AG08396 (cell line): ENCODE data around the gene FAM177A1.
A peak's percentile ranks its signal among the peaks of the same experiment; 100 is the strongest.
"Not testable (repeated sequence)": the region's sequence is repeated elsewhere in the genome, so short reads cannot be mapped to it uniquely, and the experiment has no call there.

Source experiments
- DNase-seq: peaks from one replicate; pipeline ENCODE4 v3.0.0; 2012; ENCODE audit warnings: low spot score, mixed read lengths

The FAM177A1 gene, protein sequence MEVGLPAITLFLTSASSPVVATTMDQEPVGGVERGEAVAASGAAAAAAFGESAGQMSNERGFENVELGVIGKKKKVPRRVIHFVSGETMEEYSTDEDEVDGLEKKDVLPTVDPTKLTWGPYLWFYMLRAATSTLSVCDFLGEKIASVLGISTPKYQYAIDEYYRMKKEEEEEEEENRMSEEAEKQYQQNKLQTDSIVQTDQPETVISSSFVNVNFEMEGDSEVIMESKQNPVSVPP

GRCh38 chr14:35046048-35046750 is at the start of gene FAM177A1:
FAM177A1 (plus strand) TSS chr14:35046272; CDS start chr14:35046464, 192 bp downstream.
- peak; percentile 99 for DNase-seq

DNA sequence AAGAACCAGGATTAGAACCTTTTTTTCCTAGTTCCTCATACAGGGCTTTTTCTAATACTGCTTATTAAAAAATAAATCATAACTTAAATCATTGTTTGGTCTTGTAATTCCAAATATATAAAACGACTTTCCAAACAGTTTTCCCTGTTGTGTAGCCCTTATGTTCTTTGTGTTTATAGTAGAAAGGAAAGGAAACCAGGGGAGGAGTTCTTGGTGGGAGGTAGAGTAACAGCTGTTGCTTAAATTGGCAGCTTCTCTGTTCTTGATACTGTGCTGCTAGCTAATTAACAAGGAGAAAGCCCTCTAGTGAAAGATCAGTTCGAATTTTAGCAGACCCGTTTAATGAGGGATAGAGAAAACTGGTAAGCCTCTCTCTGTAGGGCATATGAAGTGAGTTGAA is 48.3 kb upstream of the FAM177A1 start:
- DNase-seq = no peak

DNA sequence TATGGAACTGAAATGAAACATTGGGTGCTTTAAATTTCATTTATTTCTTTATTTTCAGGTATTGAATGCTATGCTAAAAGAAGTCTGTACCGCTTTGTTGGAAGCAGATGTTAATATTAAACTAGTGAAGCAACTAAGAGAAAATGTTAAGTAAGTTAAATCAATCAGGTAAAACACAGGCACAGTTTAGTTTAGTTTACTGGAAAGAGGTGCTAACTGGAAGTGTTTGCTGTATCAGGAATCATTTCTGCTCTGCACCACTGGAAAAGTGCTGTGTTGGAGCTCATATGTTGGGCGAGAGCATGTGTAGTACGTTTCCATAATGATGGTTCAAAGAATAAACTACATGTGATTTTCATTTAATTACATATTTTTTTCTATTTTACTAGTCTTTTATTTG is 46.6 kb upstream of the FAM177A1 start:
- DNase-seq = no peak

DNA sequence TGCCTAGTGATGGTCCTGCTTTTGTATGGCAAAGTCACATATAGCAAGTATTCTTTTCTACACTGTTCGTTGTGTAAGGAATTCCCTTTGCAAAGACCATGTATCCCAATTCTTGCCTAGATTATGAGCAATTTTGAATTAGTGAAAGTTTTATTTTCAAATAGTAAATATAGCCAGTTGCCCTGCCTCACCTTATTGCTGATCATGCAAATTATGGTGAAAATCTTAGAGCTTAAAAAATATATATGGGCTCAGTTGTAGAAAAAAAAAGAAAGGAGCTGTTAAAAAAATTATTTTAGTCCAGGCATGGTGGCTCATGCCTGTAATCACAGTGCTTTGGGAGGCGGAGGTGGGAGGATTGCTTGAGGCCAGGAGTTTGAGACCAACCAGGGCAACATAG is 44.5 kb upstream of the FAM177A1 start:
- no peak for DNase-seq

DNA sequence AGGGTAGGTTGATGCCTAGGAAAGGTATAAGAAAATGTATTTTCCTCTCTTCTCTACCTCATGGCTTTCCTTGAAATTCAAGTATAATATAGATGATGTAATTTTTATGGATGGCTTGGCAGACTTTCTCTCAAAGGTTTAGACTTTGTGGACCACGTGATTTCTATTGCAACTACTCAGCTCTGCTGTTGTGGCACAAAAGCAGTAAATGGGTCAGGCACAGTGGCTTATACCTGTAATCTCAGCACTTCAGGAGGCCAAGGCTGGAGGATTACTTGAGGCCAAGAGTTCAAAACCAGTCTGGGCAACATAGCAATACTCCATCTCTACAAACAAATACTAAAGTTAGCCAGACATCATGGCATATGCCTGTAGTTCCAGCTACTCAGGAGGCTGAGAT is 41.2 kb upstream of the FAM177A1 start:
- DNase-seq = no peak

GRCh38 chr14:35016568-35016967 is 29.5 kb upstream of the FAM177A1 start:
- no peak for DNase-seq

- DNase-seq = no peak
Observed at GRCh38 chr14:35020713-35021112, 25.4 kb upstream of the FAM177A1 start.

DNA sequence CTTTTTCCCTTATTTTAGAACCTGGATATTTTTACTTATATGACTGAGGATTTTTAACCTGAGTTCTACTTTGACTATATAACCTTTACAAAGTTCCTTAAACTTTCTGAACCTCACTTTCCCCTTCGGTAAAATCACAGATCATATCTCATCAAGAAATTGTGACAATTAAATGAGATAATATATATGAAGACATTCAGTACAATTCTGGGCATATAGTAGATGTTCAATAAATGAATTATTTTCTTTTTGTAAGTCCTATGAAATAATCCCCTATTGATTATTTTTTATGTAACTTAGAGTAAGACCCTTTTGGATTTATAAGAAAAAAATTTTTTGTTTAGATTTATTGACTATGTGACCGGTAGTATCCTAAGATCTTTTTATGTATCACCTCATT is 17.6 kb upstream of the FAM177A1 start:
- DNase-seq = no peak

- DNase-seq = no peak
Observed at GRCh38 chr14:35032562-35032961, 13.5 kb upstream of the FAM177A1 start.

DNA sequence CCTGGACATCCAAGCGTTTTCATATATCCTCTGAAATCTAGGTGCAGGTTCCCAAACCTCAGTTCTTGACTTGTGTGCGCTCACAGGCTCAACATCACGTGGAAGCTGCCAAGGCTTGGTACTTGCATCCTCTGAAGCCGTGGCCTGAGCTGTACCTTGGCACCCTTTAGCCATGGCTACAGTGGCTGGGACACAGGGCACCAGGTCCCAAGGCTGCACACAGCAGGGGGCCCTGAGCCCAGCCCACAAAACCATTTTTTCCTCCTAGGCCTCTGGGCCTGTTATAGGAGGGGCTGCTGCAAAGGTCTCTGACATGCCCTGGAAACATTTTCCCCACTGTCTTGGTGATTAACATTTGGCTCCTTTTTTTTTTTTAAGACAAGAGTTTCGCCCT is 11.6 kb upstream of the FAM177A1 start:
- no peak for DNase-seq

DNA sequence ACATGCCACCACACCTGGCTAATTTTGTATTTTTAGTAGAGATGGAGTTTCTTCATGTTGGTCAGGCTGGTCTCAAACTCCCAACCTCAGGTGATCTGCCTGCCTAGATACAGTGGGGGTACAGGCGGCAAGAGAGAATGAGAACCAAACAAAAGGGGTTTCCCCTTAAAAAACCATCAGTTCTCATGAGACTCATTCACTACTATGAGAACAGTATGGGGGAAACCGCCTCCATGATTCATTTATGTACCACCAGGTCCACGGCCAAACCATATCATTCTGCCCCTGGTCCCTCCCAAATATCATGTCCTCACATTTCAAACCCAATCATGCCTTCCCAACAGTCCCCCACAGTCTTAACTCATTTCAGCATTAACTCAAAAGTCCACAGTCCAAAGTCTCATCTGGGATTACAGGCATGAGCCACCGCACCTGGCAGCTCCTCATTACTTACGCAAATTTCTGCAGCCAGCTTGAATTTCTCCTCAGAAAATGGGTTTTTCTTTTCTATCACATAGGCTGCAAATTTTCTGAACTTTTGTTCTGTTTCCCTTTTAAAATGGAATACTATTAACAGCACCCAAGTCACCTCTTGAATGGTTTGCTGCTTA is 11.0 kb upstream of the FAM177A1 start:
- not testable (repeated sequence) for DNase-seq

- not testable (repeated sequence) for DNase-seq
Observed at GRCh38 chr14:35038312-35038711, 7.8 kb upstream of the FAM177A1 start.

DNA sequence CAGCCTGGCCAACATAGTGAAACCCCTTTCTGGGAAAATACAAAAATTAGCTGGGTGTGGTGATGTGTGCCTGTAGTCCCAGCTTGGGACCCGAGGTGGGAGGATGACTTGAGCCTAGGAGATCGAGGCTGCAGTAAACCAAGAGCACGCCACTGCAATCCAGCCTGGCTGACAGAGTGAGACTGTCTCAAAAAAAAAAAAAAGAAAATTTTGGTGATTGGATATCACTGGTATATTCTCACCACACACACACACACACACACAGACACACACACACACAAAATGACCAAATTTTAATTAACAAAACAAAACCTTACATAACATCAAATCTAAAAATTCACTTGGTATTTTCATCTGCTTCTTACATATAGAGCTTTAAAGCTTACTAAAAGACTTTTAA is 3.4 kb upstream of the FAM177A1 start:
- no peak for DNase-seq

GRCh38 chr14:35043046-35043445 is 3.0 kb upstream of the FAM177A1 start:
- no peak for DNase-seq

DNA sequence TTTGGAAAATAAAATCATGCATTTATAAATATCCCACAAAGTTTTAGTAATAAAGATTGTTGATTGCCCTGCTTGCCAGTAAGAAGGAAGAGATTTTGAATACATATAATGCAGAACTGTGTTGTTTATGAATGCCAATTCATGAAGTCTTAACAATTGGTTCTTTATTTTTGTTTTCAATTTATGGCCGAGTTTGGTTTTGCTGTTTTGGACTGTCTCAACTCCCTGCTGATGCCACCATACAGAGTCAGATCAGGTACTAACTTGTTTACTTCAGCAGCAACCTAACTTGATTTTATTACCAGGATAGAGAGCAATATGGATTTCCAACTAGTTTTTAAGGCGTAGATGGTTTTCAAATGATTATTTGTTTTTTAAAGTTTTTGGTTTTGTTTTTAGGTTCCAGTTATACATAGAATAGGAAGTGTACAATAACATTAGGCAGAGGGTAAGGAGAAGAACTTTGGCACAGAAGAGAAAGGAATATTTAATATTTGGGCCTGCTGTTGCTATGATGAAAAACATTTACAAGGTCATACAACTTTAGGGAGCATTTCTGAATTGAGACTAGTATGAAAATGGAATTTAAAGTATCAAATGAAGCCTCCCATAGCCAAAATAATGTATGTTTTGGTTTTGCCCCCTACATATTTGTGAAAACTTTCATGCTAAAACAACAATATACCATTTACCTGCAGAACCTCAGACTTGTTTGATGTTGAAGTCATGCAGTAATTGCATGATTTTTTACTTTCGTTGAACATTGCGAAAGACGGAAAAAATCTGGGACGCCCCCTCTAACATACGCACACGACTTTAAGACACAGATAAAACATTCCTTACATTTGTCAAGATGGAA is 904 bp upstream of the FAM177A1 start:
- DNase-seq = peak; percentile 43

GRCh38 chr14:35045798-35046047 is 349 bp upstream of the FAM177A1 start:
- no peak for DNase-seq

DNA sequence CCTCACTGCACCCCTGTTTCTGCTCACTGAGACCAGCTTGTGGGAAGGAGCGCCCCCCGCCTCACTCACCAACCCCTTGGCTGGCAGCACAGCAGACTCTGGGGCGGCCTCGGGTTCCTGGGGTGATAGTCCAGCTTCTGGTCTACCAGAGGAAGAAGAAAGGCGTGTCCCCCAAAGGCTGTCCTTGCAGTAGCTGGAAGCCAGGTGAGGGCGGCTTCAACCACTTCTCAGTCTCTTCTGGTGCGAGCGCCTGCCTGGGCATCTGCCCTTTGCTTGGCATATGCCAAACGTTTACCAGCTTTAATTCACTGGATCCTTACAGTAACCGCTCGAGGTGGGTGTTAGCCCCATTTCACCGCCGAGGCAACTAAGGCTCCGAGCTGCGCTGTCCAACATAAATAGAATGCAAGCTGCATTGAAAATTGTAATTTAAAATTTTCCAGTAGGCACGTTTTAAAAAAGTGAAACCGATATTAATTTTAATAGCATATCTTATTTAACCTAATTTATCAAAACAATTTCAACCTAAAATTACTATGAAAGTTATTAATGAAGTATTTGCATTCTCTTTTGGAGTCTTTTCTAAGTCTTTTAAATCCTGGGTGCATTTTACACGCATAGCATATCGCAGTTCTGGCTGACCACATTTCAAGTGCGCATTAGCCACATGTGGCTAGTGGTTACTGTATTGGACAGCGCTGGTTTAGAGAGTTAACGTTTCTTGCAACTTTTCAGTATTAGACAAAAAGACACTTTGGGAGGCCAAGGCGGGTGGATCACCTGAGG is 872 bp downstream of the FAM177A1 start:
- DNase-seq = no peak

- no peak for DNase-seq
Observed at GRCh38 chr14:35047976-35048513, 2.0 kb downstream of the FAM177A1 start.

- DNase-seq = peak; percentile 53
Observed at GRCh38 chr14:35050652-35051051, 4.6 kb downstream of the FAM177A1 start.

DNA sequence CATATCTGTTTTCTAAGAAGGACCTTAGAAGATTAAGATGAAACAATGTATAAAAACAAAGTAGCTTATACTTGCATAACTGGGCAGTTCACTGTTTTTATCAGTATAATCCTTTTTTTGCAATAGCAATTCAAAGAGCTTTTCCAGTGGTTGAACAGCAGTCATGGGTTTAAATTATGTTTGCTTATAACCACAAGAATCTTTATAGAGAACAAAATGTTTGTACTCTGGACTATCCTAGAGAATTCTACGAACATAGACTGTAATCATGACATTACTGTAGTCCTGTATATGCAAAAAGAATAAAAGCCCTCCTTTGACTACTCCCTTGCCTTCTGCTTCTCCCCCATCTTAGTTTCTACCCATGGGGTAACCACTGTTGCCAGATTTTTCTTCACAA is 5.7 kb downstream of the FAM177A1 start:
- no peak for DNase-seq

DNA sequence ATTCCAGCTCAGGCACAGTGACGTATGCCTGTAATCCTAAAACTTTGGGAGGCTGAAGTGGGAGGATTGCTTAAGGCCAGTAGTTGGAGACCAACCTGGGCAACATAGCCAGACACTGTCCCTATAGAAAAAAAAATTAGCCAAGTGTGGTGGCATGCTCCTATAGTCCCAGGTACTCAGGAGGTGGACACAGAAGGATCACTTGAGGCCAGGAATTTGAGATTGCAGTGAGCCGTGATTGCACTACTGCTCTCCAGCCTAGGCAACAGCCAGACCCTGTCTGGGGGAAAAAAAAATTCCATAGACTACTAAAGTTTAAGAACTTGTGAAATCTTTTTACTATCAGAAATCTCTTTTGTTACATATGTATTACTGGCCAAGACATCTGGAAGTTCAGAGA is 6.6 kb downstream of the FAM177A1 start:
- no peak for DNase-seq
